ENCODE measurements around the gene PLEKHA7.

DNA sequence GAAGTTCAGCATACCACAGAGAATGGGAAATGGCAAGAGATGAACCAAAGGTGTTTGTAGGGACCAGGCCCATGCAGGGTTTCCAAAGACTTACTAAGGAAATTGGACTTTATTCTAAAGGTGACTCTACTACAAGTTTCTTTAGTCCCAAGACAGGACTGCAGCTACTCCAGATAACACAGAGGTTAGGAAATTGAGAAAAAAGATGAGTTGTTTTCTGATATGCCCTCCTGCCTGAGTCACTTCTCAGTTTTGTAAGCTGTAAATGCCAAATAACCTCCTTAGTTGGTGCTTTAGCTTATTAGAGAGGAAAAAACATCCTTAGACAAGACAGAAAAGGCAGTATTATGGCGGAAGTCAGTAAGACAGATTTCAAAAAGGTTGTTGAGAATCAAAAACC, 179.8 kb downstream of the PLEKHA7 start:
- TF ChIP-seq POLR2AphosphoS5 (IDR thresholded peaks at IDR 0.05; ENCODE audit: low read depth, low read length) (no peak), TAF1 (IDR thresholded peaks at IDR 0.05; ENCODE audit: borderline replicate concordance, low read depth, low read length) (no peak), POLR2A (IDR thresholded peaks at IDR 0.05; ENCODE audit: low read depth, low read length) (no peak)

All from GM12892 (cell line).